Choroid plexus epithelial cell (primary cell): Measurements from ENCODE around the gene USP5.

Experiments used
- DNase-seq: peaks from one replicate; pipeline ENCODE4 v3.0.0-alpha.2; 2010; ENCODE audit warnings: low read depth
- H3K4me3 ChIP-seq: 2 replicates; pipeline ENCODE4 v1.5.1; 2011; ENCODE audit warnings: low read depth, mild to moderate bottlenecking, control low read depth, low read length, moderate library complexity
- TF ChIP-seq, protein P1 (sequence below): conservative IDR thresholded peaks from 2 replicates; pipeline ENCODE4 v1.5.1; 2011; ENCODE audit warnings: low read depth, mild to moderate bottlenecking, control low read depth, inconsistent platforms, low read length, moderate library complexity

The USP5 gene

GRCh38 chr12:6850796-6851152, 1.2 kb upstream of the USP5 start:
- H3K4me3 ChIP-seq: peak overlapping the region; percentile 37
- TF ChIP-seq, protein P1, sequence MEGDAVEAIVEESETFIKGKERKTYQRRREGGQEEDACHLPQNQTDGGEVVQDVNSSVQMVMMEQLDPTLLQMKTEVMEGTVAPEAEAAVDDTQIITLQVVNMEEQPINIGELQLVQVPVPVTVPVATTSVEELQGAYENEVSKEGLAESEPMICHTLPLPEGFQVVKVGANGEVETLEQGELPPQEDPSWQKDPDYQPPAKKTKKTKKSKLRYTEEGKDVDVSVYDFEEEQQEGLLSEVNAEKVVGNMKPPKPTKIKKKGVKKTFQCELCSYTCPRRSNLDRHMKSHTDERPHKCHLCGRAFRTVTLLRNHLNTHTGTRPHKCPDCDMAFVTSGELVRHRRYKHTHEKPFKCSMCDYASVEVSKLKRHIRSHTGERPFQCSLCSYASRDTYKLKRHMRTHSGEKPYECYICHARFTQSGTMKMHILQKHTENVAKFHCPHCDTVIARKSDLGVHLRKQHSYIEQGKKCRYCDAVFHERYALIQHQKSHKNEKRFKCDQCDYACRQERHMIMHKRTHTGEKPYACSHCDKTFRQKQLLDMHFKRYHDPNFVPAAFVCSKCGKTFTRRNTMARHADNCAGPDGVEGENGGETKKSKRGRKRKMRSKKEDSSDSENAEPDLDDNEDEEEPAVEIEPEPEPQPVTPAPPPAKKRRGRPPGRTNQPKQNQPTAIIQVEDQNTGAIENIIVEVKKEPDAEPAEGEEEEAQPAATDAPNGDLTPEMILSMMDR: no peak
- DNase-seq: no peak

- TF ChIP-seq, protein P1: no peak
- H3K4me3 ChIP-seq: peak within 1 kb of the TSS; percentile 99
- peak; percentile 99 for DNase-seq
Measured at GRCh38 chr12:6851153-6851920, 613 bp upstream of the USP5 start, which contains the start of gene CDCA3. TSS of gene CDCA3 (minus strand) at chr12:6851286. CDS start at chr12:6850952, 334 bp downstream.

GRCh38 chr12:6852651-6853354, 853 bp downstream of the USP5 start:
- peak; percentile 87 for DNase-seq
- peak overlapping the region; percentile 99 for H3K4me3 ChIP-seq
- TF ChIP-seq, protein P1: no peak

DNA sequence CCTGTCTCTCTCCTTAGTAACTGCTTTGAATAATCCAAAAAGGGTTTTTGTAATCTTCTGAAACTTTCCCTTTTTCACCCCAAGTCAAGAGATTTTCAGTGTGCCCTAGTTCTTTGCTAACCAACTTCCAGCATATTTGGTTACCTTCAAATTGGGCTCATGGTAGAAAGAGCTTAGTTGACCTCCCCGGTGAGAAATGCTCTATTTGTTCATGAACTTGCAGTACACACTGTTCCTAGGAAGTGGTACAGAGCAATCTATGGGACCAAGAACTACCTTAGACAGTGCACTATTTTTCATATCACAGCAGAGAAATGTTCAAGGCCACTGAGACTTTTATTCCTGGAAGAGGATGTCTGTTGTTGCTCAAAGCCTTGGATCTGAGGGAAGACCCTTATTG, 1.7 kb downstream of the USP5 start:
- H3K4me3 ChIP-seq: no peak overlapping the region
- DNase-seq: no peak
- TF ChIP-seq, protein P1: no peak

DNA sequence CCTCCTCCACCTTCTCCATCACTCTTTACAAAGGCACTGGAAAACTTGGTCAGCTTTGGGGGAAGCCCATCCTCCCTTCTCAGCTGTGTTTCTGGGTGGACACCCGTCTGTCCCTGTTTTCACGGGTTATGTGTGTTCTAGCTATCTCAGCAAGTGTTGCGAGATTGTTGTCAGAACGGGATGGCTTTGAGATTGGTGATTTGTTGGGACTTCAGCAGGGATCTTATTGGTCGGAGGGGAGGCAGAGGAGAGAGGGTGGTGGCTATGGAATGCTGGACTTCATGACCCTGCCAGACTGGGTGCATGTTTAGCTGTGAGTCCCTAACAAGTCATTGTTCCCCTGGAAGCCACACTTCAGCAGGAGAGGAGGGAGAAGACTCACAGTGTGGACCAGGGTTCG, 2.1 kb downstream of the USP5 start:
- DNase-seq: peak; percentile 12
- TF ChIP-seq, protein P1: no peak
- H3K4me3 ChIP-seq: no peak overlapping the region

GRCh38 chr12:6855322-6855721, 3.4 kb downstream of the USP5 start:
- no peak overlapping the region for H3K4me3 ChIP-seq
- TF ChIP-seq, protein P1: no peak
- no peak for DNase-seq
